ENCODE measurements around the gene LRRN3. TPM values are rescaled to one million over a fixed set of nuclear protein-coding genes. Genes with fewer than 3 reads are reported as not detected.

LRRN3 gene
- polyA plus RNA-seq, 1 of the 3 experiments (the other 2 are of a cell fraction), result 2.1 TPM

DNA sequence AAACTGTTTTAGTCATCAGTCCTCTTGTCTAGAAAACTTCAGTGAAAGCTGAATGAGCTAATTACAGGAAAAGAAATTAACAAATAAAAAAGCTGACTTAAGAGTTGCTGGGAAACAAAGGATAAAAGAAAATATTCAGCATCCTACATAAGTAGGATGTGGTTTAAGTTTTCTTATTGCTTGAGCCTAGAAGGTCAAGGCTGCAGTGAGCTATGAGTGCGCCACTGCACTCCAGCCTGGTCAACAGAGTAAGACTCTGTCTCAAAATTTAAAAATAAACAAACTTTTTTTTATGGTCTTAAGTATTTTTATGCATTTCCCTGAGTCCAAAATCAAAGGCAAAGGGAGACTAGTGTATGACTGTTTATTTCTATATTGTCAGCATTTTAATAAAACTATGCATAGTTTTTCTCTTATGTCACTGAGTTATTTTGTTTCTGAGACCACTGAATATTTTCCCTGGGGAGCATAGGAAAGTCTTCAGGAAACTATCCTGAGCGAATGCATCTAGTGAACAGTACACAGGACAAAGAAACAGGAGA, 40.0 kb upstream of the LRRN3 start:
- H3K27ac ChIP-seq (ENCODE audit: low read depth in 2 of 2, low read length in 1 of 2), result no peak overlapping the region
- ChIA-PET POLR2A (no interaction called here), CTCF (no interaction called here)
- no peaks in the 10 kb centered on the region for H4K20me1 ChIP-seq (ENCODE audit: insufficient read depth)
- no peaks in the 10 kb centered on the region for H3K9me3 ChIP-seq
- DNase-seq, result no peak
- H3K79me2 ChIP-seq (ENCODE audit: insufficient read depth), result no peaks in the 10 kb centered on the region
- H3K9ac ChIP-seq, result no peak overlapping the region
- H3K9me2 ChIP-seq, result no peaks in the 10 kb centered on the region
- H3K36me3 ChIP-seq (replicated peaks in 1 of 2; ENCODE audit: control insufficient read depth in 1 of 2, insufficient read depth in 2 of 2, low read length in 1 of 2), result no peaks in the 10 kb centered on the region
- no peaks in the 10 kb centered on the region for H3K27me3 ChIP-seq (ENCODE audit: insufficient read depth)
- H3K4me3 ChIP-seq (ENCODE audit: low read depth in 2 of 2, low read length in 1 of 2), result no peak overlapping the region
- H2AFZ ChIP-seq (ENCODE audit: low read depth), result no peak overlapping the region
- TF ChIP-seq CHD2 (IDR thresholded peaks at IDR 0.05; ENCODE audit: low read length, partially characterized antibody), result no peak
- TF ChIP-seq, protein P1, sequence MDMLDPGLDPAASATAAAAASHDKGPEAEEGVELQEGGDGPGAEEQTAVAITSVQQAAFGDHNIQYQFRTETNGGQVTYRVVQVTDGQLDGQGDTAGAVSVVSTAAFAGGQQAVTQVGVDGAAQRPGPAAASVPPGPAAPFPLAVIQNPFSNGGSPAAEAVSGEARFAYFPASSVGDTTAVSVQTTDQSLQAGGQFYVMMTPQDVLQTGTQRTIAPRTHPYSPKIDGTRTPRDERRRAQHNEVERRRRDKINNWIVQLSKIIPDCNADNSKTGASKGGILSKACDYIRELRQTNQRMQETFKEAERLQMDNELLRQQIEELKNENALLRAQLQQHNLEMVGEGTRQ (IDR thresholded peaks at IDR 0.05; ENCODE audit: borderline replicate concordance, low read depth, low read length), result no peak
- no peak for TF ChIP-seq JUND (IDR thresholded peaks at IDR 0.05)
- no peak for TF ChIP-seq NFIC (IDR thresholded peaks at IDR 0.05; ENCODE audit: borderline replicate concordance)
- no peak for TF ChIP-seq GATA2 (CRISPR knock-in tag; IDR thresholded peaks at IDR 0.05)
- TF ChIP-seq GABPA (IDR thresholded peaks at IDR 0.05; ENCODE audit: low read depth), result no peak
- TF ChIP-seq FOXM1 (IDR thresholded peaks at IDR 0.05; ENCODE audit: low read depth), result no peak
- TF ChIP-seq, protein P2, sequence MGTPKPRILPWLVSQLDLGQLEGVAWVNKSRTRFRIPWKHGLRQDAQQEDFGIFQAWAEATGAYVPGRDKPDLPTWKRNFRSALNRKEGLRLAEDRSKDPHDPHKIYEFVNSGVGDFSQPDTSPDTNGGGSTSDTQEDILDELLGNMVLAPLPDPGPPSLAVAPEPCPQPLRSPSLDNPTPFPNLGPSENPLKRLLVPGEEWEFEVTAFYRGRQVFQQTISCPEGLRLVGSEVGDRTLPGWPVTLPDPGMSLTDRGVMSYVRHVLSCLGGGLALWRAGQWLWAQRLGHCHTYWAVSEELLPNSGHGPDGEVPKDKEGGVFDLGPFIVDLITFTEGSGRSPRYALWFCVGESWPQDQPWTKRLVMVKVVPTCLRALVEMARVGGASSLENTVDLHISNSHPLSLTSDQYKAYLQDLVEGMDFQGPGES (IDR thresholded peaks at IDR 0.05; ENCODE audit: low read depth, low read length), result no peak
- no peak for TF ChIP-seq NRF1 (IDR thresholded peaks at IDR 0.05; ENCODE audit: low read depth, low read length)
- TF ChIP-seq, protein P3, sequence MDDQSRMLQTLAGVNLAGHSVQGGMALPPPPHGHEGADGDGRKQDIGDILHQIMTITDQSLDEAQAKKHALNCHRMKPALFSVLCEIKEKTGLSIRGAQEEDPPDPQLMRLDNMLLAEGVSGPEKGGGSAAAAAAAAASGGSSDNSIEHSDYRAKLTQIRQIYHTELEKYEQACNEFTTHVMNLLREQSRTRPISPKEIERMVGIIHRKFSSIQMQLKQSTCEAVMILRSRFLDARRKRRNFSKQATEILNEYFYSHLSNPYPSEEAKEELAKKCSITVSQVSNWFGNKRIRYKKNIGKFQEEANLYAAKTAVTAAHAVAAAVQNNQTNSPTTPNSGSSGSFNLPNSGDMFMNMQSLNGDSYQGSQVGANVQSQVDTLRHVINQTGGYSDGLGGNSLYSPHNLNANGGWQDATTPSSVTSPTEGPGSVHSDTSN (IDR thresholded peaks at IDR 0.05), result no peak
- TF ChIP-seq EZH2phosphoT487 (IDR thresholded peaks at IDR 0.05; ENCODE audit: borderline replicate concordance, low read depth), result no peak
- no peaks in the 10 kb centered on the region for H3F3A ChIP-seq (replicated peaks; ENCODE audit: insufficient read depth)
- H3K4me1 ChIP-seq (ENCODE audit: control insufficient read depth in 1 of 2, insufficient read depth in 2 of 2, low read depth in 1 of 2, low read length in 1 of 2), result peaks cover 0 to 6% of the 10 kb centered on the region in 2 experiments; a peak in 2 of 4 replicates
- H3K4me2 ChIP-seq, result no peak overlapping the region
- 74% methylated on average over 2 of the region's 2 CpGs for WGBS (ENCODE audit: low lambda C conversion rate)

DNA sequence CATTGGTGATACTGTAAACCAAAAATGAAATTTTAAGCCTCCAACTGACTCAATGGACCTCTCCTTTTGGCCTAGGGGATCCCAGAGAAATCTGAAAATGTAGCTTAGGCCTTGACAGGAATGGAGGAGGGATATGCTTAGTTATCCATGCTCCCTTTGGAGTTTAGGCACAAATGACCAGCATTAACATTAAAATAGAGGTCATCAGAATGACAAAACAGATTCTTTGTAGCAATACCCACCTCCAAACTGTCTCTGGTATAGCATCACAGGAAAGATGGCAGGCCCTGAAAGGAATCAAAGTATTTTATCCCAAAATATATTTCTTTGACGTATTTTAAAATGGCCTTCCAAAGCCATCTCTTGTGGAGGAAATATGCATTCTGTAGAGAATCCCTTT, 39.1 kb upstream of the LRRN3 start:
- no peaks in the 10 kb centered on the region for H3F3A ChIP-seq (replicated peaks; ENCODE audit: insufficient read depth)
- H3K79me2 ChIP-seq (ENCODE audit: insufficient read depth), result no peaks in the 10 kb centered on the region
- H3K27ac ChIP-seq (ENCODE audit: low read depth in 2 of 2, low read length in 1 of 2), result no peak overlapping the region
- H3K9me2 ChIP-seq, result no peaks in the 10 kb centered on the region
- peaks cover 0 to 6% of the 10 kb centered on the region in 2 experiments; a peak in 2 of 4 replicates for H3K4me1 ChIP-seq (ENCODE audit: control insufficient read depth in 1 of 2, insufficient read depth in 2 of 2, low read depth in 1 of 2, low read length in 1 of 2)
- no peaks in the 10 kb centered on the region for H3K9me3 ChIP-seq
- ChIA-PET CTCF (interaction anchor here (1.7 kb wide), 1 partner anchor 9 kb away, joined by 5 read pairs; no protein-coding TSS in a partner anchor), POLR2A (no interaction called here)
- H2AFZ ChIP-seq (ENCODE audit: low read depth), result no peak overlapping the region
- no peaks in the 10 kb centered on the region for H3K36me3 ChIP-seq (replicated peaks in 1 of 2; ENCODE audit: control insufficient read depth in 1 of 2, insufficient read depth in 2 of 2, low read length in 1 of 2)
- no peak overlapping the region for H3K9ac ChIP-seq
- no peak for DNase-seq
- H3K4me2 ChIP-seq, result no peak overlapping the region
- 90% methylated on average over 1 of the region's 1 CpG for WGBS (ENCODE audit: low lambda C conversion rate)
- TF ChIP-seq NRF1 (IDR thresholded peaks at IDR 0.05; ENCODE audit: low read depth, low read length) (no peak), CHD2 (IDR thresholded peaks at IDR 0.05; ENCODE audit: low read length, partially characterized antibody) (no peak), MXI1 (IDR thresholded peaks at IDR 0.05; ENCODE audit: low read depth, low read length) (no peak), GATA2 (CRISPR knock-in tag; IDR thresholded peaks at IDR 0.05) (no peak), RXRA (IDR thresholded peaks at IDR 0.05; ENCODE audit: borderline replicate concordance, low read depth) (no peak), YY1 (IDR thresholded peaks at IDR 0.05; ENCODE audit: low read depth) (no peak)
- TF ChIP-seq, protein P2 (IDR thresholded peaks at IDR 0.05; ENCODE audit: low read depth, low read length), result no peak
- no peak overlapping the region for H3K4me3 ChIP-seq (ENCODE audit: low read depth in 2 of 2, low read length in 1 of 2)
- H3K27me3 ChIP-seq (ENCODE audit: insufficient read depth), result no peaks in the 10 kb centered on the region
- H4K20me1 ChIP-seq (ENCODE audit: insufficient read depth), result no peaks in the 10 kb centered on the region

Measured in SK-N-SH (cell line).